Upper lobe of left lung (tissue), 4 donors: ENCODE measurements around the gene TTC28.

Experiments
- CTCF ChIP-seq, 6 experiments: fragments of 450-650 bp in 4 of 6; fragments of 200-600 bp in 2 of 6; sonication (generic) in 2 of 6; IDR thresholded peaks; one replicate each; pipeline ENCODE4 v1.5.1; 2016 to 2019; ENCODE audit warnings: antibody characterized with exemption in 6 of 6
- EP300 ChIP-seq, 4 donors: sonication (generic); formaldehyde crosslinking; IDR thresholded peaks; one replicate each; pipeline ENCODE4 v1.5.1; 2017; ENCODE audit warnings: antibody characterized with exemption in 4 of 4, control low read depth in 2 of 4
- POLR2A ChIP-seq, 4 donors: fragments of 450-650 bp; IDR thresholded peaks; one replicate each; pipeline ENCODE4 v1.5.1; 2016 to 2017; ENCODE audit warnings: antibody characterized with exemption in 4 of 4, mild to moderate bottlenecking in 2 of 4

GRCh38 chr22:28581016-28581415, 98.6 kb downstream of the TTC28 start:
- TF ChIP-seq POLR2A (IDR thresholded peaks at IDR 0.05), result no peak
- TF ChIP-seq EP300 (IDR thresholded peaks at IDR 0.05), result no peak
- no peak for TF ChIP-seq CTCF (IDR thresholded peaks at IDR 0.05)
